SK-N-SH treated with all-trans-retinoic acid at 6 μM for 48 hours (cell line): ENCODE results near the gene SHANK1.

ENCODE experiments used
- ATAC-seq: fragments of 200-7000 bp; cut with Tn5 transposase; 3 replicates; pipeline ENCODE4 v1.9.1; 2020; ENCODE audit warnings: mild to moderate bottlenecking, moderate library complexity
- ARNTL ChIP-seq: fragments of 450-650 bp; formaldehyde crosslinking; IDR thresholded peaks from 2 replicates; pipeline ENCODE4 v1.5.0; 2020; ENCODE audit warnings: low read depth, mild to moderate bottlenecking, moderate library complexity, borderline replicate concordance
- BACH2 ChIP-seq: fragments of 250-450 bp; sonication (Bioruptor Pico); IDR thresholded peaks from 2 replicates; pipeline ENCODE4 v1.9.0; 2021; ENCODE audit warnings: mild to moderate bottlenecking, borderline replicate concordance
- CREB5 ChIP-seq: fragments of 250-450 bp; sonication (Bioruptor Pico); IDR thresholded peaks from 2 replicates; pipeline ENCODE4 v1.5.1; 2020; ENCODE audit warnings: low read depth, mild to moderate bottlenecking, moderate library complexity
- CSDC2 ChIP-seq: fragments of 250-450 bp; sonication (Bioruptor Pico); IDR thresholded peaks from 2 replicates; pipeline ENCODE4 v1.5.0; 2020; ENCODE audit warnings: mild to moderate bottlenecking, moderate library complexity
- GLIS3 ChIP-seq: fragments of 250-450 bp; sonication (Bioruptor Pico); IDR thresholded peaks from 2 replicates; pipeline ENCODE4 v1.5.0; 2020; ENCODE audit warnings: mild to moderate bottlenecking, moderate library complexity
- OSR1 ChIP-seq: fragments of 250-450 bp; sonication (Bioruptor Pico); IDR thresholded peaks from 2 replicates; pipeline ENCODE4 v1.8.0; 2022; ENCODE audit warnings: moderate library complexity, mild to moderate bottlenecking, inconsistent platforms
- POU6F1 ChIP-seq: fragments of 250-450 bp; sonication (Bioruptor Pico); IDR thresholded peaks from 2 replicates; pipeline ENCODE4 v1.8.0; 2021; ENCODE audit warnings: low read depth, mild to moderate bottlenecking, moderate library complexity, borderline replicate concordance
- PPARA ChIP-seq: fragments of 250-450 bp; sonication (Bioruptor Pico); IDR thresholded peaks from 2 replicates; pipeline ENCODE4 v1.5.0; 2020; ENCODE audit warnings: mild to moderate bottlenecking, borderline replicate concordance
- RARB ChIP-seq: fragments of 250-450 bp; sonication (Bioruptor Pico); IDR thresholded peaks from 2 replicates; pipeline ENCODE4 v1.8.0; 2021; ENCODE audit warnings: mild to moderate bottlenecking, moderate library complexity
- SNAI2 ChIP-seq: fragments of 250-450 bp; sonication (Bioruptor Pico); IDR thresholded peaks from 2 replicates; pipeline ENCODE4 v1.5.0; 2020; ENCODE audit warnings: mild to moderate bottlenecking, moderate library complexity
- TCF4 ChIP-seq: fragments of 250-450 bp; sonication (Bioruptor Pico); IDR thresholded peaks from 2 replicates; pipeline ENCODE4 v1.8.0; 2021; ENCODE audit warnings: mild to moderate bottlenecking, moderate library complexity, borderline replicate concordance
- ZC3H10 ChIP-seq: fragments of 250-450 bp; sonication (Bioruptor Pico); IDR thresholded peaks from 2 replicates; pipeline ENCODE4 v1.5.1; 2021; ENCODE audit warnings: mild to moderate bottlenecking, moderate library complexity
- ZFP30 ChIP-seq: fragments of 450-650 bp; formaldehyde crosslinking; IDR thresholded peaks from 2 replicates; pipeline ENCODE4 v1.5.0; 2022; ENCODE audit warnings: mild to moderate bottlenecking, moderate library complexity
- ZNF565 ChIP-seq: fragments of 450-650 bp; formaldehyde crosslinking; conservative IDR thresholded peaks from 2 replicates; pipeline ENCODE4 v1.5.0; 2020; ENCODE audit warnings: low read depth, mild to moderate bottlenecking, moderate library complexity
- ZNF70 ChIP-seq: fragments of 450-650 bp; formaldehyde crosslinking; IDR thresholded peaks from 2 replicates; pipeline ENCODE4 v1.5.0; 2020; ENCODE audit warnings: mild to moderate bottlenecking, moderate library complexity
- ZNF8 ChIP-seq: fragments of 450-650 bp; formaldehyde crosslinking; IDR thresholded peaks from 2 replicates; pipeline ENCODE4 v1.5.0; 2020; ENCODE audit warnings: mild to moderate bottlenecking, moderate library complexity
- TF ChIP-seq, protein P1 (sequence below): fragments of 250-450 bp; sonication (Bioruptor Pico); IDR thresholded peaks from 2 replicates; pipeline ENCODE4 v1.5.1; 2021; ENCODE audit warnings: mild to moderate bottlenecking, moderate library complexity
- TF ChIP-seq, protein P2 (sequence below): fragments of 250-450 bp; sonication (Bioruptor Pico); IDR thresholded peaks from 2 replicates; pipeline ENCODE4 v1.5.0; 2020; ENCODE audit warnings: mild to moderate bottlenecking, moderate library complexity
- TF ChIP-seq, protein P3 (sequence below): fragments of 250-450 bp; sonication (Bioruptor Pico); IDR thresholded peaks from 2 replicates; pipeline ENCODE4 v1.8.0; 2020; ENCODE audit warnings: mild to moderate bottlenecking, moderate library complexity, borderline replicate concordance

Gene SHANK1

DNA sequence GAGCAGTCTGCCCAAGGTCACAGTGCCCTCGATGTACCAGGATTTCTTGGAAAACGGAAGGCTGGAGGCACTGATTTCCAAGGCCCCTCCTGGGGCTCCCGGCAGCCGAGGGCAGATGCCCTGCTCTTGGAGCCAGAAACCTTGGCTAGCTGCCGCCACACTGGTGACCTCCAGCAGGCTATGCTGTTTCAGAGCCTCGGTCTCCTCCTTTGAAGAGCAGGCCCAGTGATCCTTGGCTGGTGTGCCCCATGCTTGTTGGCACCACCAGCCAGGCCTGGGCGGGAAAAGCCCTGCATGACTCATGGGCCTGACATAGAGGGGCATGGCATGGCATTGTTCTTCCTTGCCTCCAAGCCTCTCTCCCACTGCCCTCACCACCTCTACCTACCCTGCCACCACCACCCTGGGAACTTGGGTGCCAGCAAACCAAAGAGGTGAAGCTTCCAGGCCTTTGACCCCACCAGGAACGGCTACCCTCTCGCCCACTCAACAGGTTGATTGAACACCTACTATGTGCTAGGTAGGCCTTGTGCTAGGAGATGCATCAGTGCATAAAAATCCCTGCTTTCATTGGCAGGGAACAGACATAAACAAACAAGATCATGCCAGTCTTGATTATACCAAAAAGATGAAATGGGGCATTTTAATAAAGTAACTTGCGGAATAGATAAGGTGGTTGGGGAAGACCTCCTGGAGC, 2.0 kb upstream of the SHANK1 start:
- no peak for TF ChIP-seq ARNTL (CRISPR knock-in tag)
- TF ChIP-seq CSDC2 (CRISPR knock-in tag), result no peak
- TF ChIP-seq ZNF70 (CRISPR knock-in tag), result no peak
- TF ChIP-seq SNAI2 (CRISPR knock-in tag), result no peak
- no peak for TF ChIP-seq BACH2
- TF ChIP-seq PPARA (CRISPR knock-in tag), result no peak
- TF ChIP-seq, protein P1, sequence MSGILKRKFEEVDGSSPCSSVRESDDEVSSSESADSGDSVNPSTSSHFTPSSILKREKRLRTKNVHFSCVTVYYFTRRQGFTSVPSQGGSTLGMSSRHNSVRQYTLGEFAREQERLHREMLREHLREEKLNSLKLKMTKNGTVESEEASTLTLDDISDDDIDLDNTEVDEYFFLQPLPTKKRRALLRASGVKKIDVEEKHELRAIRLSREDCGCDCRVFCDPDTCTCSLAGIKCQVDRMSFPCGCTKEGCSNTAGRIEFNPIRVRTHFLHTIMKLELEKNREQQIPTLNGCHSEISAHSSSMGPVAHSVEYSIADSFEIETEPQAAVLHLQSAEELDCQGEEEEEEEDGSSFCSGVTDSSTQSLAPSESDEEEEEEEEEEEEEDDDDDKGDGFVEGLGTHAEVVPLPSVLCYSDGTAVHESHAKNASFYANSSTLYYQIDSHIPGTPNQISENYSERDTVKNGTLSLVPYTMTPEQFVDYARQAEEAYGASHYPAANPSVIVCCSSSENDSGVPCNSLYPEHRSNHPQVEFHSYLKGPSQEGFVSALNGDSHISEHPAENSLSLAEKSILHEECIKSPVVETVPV, result no peak
- TF ChIP-seq, protein P2, sequence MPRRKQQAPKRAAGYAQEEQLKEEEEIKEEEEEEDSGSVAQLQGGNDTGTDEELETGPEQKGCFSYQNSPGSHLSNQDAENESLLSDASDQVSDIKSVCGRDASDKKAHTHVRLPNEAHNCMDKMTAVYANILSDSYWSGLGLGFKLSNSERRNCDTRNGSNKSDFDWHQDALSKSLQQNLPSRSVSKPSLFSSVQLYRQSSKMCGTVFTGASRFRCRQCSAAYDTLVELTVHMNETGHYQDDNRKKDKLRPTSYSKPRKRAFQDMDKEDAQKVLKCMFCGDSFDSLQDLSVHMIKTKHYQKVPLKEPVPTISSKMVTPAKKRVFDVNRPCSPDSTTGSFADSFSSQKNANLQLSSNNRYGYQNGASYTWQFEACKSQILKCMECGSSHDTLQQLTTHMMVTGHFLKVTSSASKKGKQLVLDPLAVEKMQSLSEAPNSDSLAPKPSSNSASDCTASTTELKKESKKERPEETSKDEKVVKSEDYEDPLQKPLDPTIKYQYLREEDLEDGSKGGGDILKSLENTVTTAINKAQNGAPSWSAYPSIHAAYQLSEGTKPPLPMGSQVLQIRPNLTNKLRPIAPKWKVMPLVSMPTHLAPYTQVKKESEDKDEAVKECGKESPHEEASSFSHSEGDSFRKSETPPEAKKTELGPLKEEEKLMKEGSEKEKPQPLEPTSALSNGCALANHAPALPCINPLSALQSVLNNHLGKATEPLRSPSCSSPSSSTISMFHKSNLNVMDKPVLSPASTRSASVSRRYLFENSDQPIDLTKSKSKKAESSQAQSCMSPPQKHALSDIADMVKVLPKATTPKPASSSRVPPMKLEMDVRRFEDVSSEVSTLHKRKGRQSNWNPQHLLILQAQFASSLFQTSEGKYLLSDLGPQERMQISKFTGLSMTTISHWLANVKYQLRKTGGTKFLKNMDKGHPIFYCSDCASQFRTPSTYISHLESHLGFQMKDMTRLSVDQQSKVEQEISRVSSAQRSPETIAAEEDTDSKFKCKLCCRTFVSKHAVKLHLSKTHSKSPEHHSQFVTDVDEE, result no peak
- TF ChIP-seq GLIS3 (CRISPR knock-in tag), result no peak

GRCh38 chr19:50720921-50721381, 1.3 kb upstream of the SHANK1 start:
- ATAC-seq, result no peak
- no peak for TF ChIP-seq ZFP30 (CRISPR knock-in tag)
- no peak for TF ChIP-seq OSR1 (CRISPR knock-in tag)
- TF ChIP-seq SNAI2 (CRISPR knock-in tag), result no peak
- no peak for TF ChIP-seq POU6F1 (CRISPR knock-in tag)
- no peak for TF ChIP-seq ZC3H10 (CRISPR knock-in tag)
- TF ChIP-seq ZNF8 (CRISPR knock-in tag), result no peak
- TF ChIP-seq CREB5, result no peak
- TF ChIP-seq, protein P3, sequence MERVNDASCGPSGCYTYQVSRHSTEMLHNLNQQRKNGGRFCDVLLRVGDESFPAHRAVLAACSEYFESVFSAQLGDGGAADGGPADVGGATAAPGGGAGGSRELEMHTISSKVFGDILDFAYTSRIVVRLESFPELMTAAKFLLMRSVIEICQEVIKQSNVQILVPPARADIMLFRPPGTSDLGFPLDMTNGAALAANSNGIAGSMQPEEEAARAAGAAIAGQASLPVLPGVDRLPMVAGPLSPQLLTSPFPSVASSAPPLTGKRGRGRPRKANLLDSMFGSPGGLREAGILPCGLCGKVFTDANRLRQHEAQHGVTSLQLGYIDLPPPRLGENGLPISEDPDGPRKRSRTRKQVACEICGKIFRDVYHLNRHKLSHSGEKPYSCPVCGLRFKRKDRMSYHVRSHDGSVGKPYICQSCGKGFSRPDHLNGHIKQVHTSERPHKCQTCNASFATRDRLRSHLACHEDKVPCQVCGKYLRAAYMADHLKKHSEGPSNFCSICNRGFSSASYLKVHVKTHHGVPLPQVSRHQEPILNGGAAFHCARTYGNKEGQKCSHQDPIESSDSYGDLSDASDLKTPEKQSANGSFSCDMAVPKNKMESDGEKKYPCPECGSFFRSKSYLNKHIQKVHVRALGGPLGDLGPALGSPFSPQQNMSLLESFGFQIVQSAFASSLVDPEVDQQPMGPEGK (CRISPR knock-in tag), result no peak
- no peak for TF ChIP-seq ARNTL (CRISPR knock-in tag)
- no peak for TF ChIP-seq GLIS3 (CRISPR knock-in tag)
- TF ChIP-seq TCF4, result no peak
- TF ChIP-seq ZNF565 (CRISPR knock-in tag), result no peak
- no peak for TF ChIP-seq RARB
- TF ChIP-seq CSDC2 (CRISPR knock-in tag), result no peak
- TF ChIP-seq BACH2, result no peak

More for the DNA sequence above, 2.0 kb upstream of the SHANK1 start:
- no peak for ATAC-seq

- TF ChIP-seq ZFP30 (CRISPR knock-in tag) (no peak), ZNF70 (CRISPR knock-in tag) (no peak), ARNTL (CRISPR knock-in tag) (no peak)
- ATAC-seq, result no peak
Measured at GRCh38 chr19:50720181-50720920, 749 bp upstream of the SHANK1 start.
